ENCODE results near the gene KCTD3. TPM values are rescaled to one million over a fixed set of nuclear protein-coding genes. Genes with fewer than 3 reads are reported as not detected.

KCTD3 gene
- total and polyA plus RNA-seq, 10 of the 15 experiments (the other 5 are each of a cell fraction or from before 2014, with no cell fraction given): 3.6 to 19.8 (median 10.7) TPM

- no peak overlapping the region for H3K27ac ChIP-seq (ENCODE audit: control insufficient read depth, insufficient read depth)
- no peak overlapping the region for H2AFZ ChIP-seq (ENCODE audit: control insufficient read depth, low read depth, low read length)
- H3K4me2 ChIP-seq (ENCODE audit: control insufficient read depth, insufficient read depth): no peak overlapping the region
- RAD21 ChIA-PET (ENCODE audit: unreplicated experiment): no interaction called here
- CTCF ChIA-PET: interaction anchor here (0.9 to 1.2 kb wide), 3 partner anchors 18 to 61 kb away, joined by 3 to 4 read pairs (median 3); no protein-coding TSS in a partner anchor
- BruUV-seq (replicated peaks): no TSS peak
- peaks cover 4% of the 10 kb centered on the region; the same call in 1 of the 2 replicates for H3K4me1 ChIP-seq (ENCODE audit: control insufficient read depth, insufficient read depth, low read length)
- SMC1A ChIA-PET (ENCODE audit: uncharacterized antibody, unreplicated experiment): interaction anchor here (1.0 to 2.6 kb wide), 2 partner anchors 9 to 63 kb away, joined by 3 to 9 read pairs; no protein-coding TSS in a partner anchor
- no peaks in the 10 kb centered on the region for H4K20me1 ChIP-seq (ENCODE audit: control insufficient read depth, insufficient read depth)
- POLR2A ChIA-PET: no interaction called here
- intact Hi-C loops (cut with micrococcal nuclease; ENCODE audit: unreplicated experiment): no loop called here
- no peaks in the 10 kb centered on the region; the same call in 2 of the 3 replicates for H3K9me3 ChIP-seq (replicated peaks; ENCODE audit: control insufficient read depth, insufficient read depth, low read length)
- no peak for FAIRE-seq
- WGBS (ENCODE audit: insufficient coverage, insufficient replicate concordance, low lambda C conversion rate, missing lambda C conversion rate): 28% methylated on average over 5 of the region's 5 CpGs
- DNase-seq (ENCODE audit: low read depth, low spot score): no peak
- H3K27me3 ChIP-seq (replicated peaks in 1 of 2; ENCODE audit: control insufficient read depth in 2 of 2, insufficient read depth in 2 of 2, low read length in 1 of 2): no peaks in the 10 kb centered on the region
- in situ Hi-C loops (cut with MboI): no loop called here
- ATAC-seq: no peak
- H3K36me3 ChIP-seq (ENCODE audit: control insufficient read depth in 2 of 2, insufficient read depth in 2 of 2, low read length in 1 of 2): no peaks in the 10 kb centered on the region
- H3K79me2 ChIP-seq (ENCODE audit: control insufficient read depth, insufficient read depth, low read length): no peaks in the 10 kb centered on the region
- H3K4me3 ChIP-seq: no peak overlapping the region
- H3K9ac ChIP-seq (ENCODE audit: control insufficient read depth, insufficient read depth, low read length): no peak overlapping the region
- TF ChIP-seq ATF7 (IDR thresholded peaks at IDR 0.05; ENCODE audit: low read depth) (no peak), BMI1 (IDR thresholded peaks at IDR 0.05; ENCODE audit: borderline replicate concordance) (no peak), BCL11A (IDR thresholded peaks at IDR 0.05; ENCODE audit: low read depth, low read length) (no peak), SMAD5 (IDR thresholded peaks at IDR 0.05; ENCODE audit: low read depth) (no peak), EP300 (IDR thresholded peaks at IDR 0.05; ENCODE audit: borderline replicate concordance in 1 of 2, control insufficient read depth in 1 of 2, low read depth in 2 of 2, low read length in 2 of 2) (no peak), RUNX3 (IDR thresholded peaks at IDR 0.05; ENCODE audit: low read length) (no peak), HDAC2 (IDR thresholded peaks at IDR 0.05) (no peak), ZNF24 (IDR thresholded peaks at IDR 0.05) (no peak), HDGF (IDR thresholded peaks at IDR 0.05) (no peak), EZH2 (IDR thresholded peaks at IDR 0.05; ENCODE audit: borderline replicate concordance, control insufficient read depth, low read depth, low read length) (no peak), JUNB (IDR thresholded peaks at IDR 0.05) (no peak), NRF1 (conservative IDR thresholded peaks at IDR 0.05; ENCODE audit: low read depth, low read length) (no peak), IRF4 (IDR thresholded peaks at IDR 0.05; ENCODE audit: low read depth, low read length) (no peak), GABPA (IDR thresholded peaks at IDR 0.05; ENCODE audit: low read depth) (no peak)
- TF ChIP-seq, protein P1, sequence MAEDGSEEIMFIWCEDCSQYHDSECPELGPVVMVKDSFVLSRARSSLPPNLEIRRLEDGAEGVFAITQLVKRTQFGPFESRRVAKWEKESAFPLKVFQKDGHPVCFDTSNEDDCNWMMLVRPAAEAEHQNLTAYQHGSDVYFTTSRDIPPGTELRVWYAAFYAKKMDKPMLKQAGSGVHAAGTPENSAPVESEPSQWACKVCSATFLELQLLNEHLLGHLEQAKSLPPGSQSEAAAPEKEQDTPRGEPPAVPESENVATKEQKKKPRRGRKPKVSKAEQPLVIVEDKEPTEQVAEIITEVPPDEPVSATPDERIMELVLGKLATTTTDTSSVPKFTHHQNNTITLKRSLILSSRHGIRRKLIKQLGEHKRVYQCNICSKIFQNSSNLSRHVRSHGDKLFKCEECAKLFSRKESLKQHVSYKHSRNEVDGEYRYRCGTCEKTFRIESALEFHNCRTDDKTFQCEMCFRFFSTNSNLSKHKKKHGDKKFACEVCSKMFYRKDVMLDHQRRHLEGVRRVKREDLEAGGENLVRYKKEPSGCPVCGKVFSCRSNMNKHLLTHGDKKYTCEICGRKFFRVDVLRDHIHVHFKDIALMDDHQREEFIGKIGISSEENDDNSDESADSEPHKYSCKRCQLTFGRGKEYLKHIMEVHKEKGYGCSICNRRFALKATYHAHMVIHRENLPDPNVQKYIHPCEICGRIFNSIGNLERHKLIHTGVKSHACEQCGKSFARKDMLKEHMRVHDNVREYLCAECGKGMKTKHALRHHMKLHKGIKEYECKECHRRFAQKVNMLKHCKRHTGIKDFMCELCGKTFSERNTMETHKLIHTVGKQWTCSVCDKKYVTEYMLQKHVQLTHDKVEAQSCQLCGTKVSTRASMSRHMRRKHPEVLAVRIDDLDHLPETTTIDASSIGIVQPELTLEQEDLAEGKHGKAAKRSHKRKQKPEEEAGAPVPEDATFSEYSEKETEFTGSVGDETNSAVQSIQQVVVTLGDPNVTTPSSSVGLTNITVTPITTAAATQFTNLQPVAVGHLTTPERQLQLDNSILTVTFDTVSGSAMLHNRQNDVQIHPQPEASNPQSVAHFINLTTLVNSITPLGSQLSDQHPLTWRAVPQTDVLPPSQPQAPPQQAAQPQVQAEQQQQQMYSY (CRISPR knock-in tag; IDR thresholded peaks at IDR 0.05): no peak
- TF ChIP-seq, protein P2, sequence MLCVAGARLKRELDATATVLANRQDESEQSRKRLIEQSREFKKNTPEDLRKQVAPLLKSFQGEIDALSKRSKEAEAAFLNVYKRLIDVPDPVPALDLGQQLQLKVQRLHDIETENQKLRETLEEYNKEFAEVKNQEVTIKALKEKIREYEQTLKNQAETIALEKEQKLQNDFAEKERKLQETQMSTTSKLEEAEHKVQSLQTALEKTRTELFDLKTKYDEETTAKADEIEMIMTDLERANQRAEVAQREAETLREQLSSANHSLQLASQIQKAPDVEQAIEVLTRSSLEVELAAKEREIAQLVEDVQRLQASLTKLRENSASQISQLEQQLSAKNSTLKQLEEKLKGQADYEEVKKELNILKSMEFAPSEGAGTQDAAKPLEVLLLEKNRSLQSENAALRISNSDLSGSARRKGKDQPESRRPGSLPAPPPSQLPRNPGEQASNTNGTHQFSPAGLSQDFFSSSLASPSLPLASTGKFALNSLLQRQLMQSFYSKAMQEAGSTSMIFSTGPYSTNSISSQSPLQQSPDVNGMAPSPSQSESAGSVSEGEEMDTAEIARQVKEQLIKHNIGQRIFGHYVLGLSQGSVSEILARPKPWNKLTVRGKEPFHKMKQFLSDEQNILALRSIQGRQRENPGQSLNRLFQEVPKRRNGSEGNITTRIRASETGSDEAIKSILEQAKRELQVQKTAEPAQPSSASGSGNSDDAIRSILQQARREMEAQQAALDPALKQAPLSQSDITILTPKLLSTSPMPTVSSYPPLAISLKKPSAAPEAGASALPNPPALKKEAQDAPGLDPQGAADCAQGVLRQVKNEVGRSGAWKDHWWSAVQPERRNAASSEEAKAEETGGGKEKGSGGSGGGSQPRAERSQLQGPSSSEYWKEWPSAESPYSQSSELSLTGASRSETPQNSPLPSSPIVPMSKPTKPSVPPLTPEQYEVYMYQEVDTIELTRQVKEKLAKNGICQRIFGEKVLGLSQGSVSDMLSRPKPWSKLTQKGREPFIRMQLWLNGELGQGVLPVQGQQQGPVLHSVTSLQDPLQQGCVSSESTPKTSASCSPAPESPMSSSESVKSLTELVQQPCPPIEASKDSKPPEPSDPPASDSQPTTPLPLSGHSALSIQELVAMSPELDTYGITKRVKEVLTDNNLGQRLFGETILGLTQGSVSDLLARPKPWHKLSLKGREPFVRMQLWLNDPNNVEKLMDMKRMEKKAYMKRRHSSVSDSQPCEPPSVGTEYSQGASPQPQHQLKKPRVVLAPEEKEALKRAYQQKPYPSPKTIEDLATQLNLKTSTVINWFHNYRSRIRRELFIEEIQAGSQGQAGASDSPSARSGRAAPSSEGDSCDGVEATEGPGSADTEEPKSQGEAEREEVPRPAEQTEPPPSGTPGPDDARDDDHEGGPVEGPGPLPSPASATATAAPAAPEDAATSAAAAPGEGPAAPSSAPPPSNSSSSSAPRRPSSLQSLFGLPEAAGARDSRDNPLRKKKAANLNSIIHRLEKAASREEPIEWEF (IDR thresholded peaks at IDR 0.05; ENCODE audit: insufficient replicate concordance, low read depth, low read length): no peak
These were observed 22.5 kb upstream of the KCTD3 start for GRCh38 chr1:215544566-215544965.
